ENCODE results near the gene MYL10. TPM values are rescaled to one million over a fixed set of nuclear protein-coding genes. Genes with fewer than 3 reads are reported as not detected.

Gene MYL10
- total and polyA plus RNA-seq, 2 donors (not counting 3 experiments of a cell fraction or from before 2014, with no cell fraction given), result not detected

GRCh38 chr7:101618207-101618839, 10.8 kb downstream of the MYL10 start:
- Histone ChIP-seq H3K79me2 (ENCODE audit: control insufficient read depth, insufficient read depth, low read length) (no peaks in the 10 kb centered on the region), H2AFZ (ENCODE audit: low read depth, low read length) (no peak overlapping the region), H4K20me1 (replicated peaks; ENCODE audit: control insufficient read depth, extremely low read depth, insufficient read depth, low read length) (no peaks in the 10 kb centered on the region), H3K9ac (replicated peaks; ENCODE audit: extremely low read depth, insufficient read depth, low read length) (no peak overlapping the region), H3K9me3 (replicated peaks; ENCODE audit: control insufficient read depth, insufficient read depth, low read length) (no peaks in the 10 kb centered on the region), H3K9me1 (replicated peaks; ENCODE audit: control insufficient read depth, extremely low read depth, insufficient read depth, low read length) (no peaks in the 10 kb centered on the region), H3K4me2 (ENCODE audit: insufficient read depth, low read length) (no peak overlapping the region), H3K27me3 (ENCODE audit: control insufficient read depth in 2 of 2, insufficient read depth in 2 of 2, low read length in 2 of 2) (peaks cover under 1 to 2% of the 10 kb centered on the region in 2 experiments), H3K4me3 (replicated peaks in 1 of 3; ENCODE audit: insufficient read depth in 1 of 3, low read depth in 1 of 3, low read length in 3 of 3) (no peak overlapping the region), H3K36me3 (ENCODE audit: control insufficient read depth in 2 of 2, extremely low read depth in 1 of 2, insufficient read depth in 2 of 2, low read length in 2 of 2) (no peaks in the 10 kb centered on the region), H3K27ac (ENCODE audit: insufficient read depth, low read depth, low read length) (no peak overlapping the region), H3K4me1 (ENCODE audit: control insufficient read depth, extremely low read depth, insufficient read depth, low read length) (no peaks in the 10 kb centered on the region)
- no peak for FAIRE-seq
- POLR2A ChIA-PET, result no interaction called here
- DNase-seq (ENCODE audit: low read depth, low spot score), result no peak
- intact Hi-C loops (cut with micrococcal nuclease) (no loop called here), dilution Hi-C loops (cut with MboI; ENCODE audit: extremely low pct_ligation_motif_present, low sequenced_read_pairs) (no loop called here)
- no TSS peak for BruUV-seq (replicated peaks)
- TF ChIP-seq POLR2AphosphoS5 (IDR thresholded peaks at IDR 0.05; ENCODE audit: insufficient read depth, low read depth, low read length) (no peak), EZH2 (IDR thresholded peaks at IDR 0.05; ENCODE audit: borderline replicate concordance, low read depth, low read length, severe bottlenecking) (no peak), POLR2A (IDR thresholded peaks at IDR 0.05; ENCODE audit: low read depth, low read length) (no peak), GATA2 (IDR thresholded peaks at IDR 0.05; ENCODE audit: insufficient read depth, insufficient read length, low read depth, low read length) (no peak), MYC (IDR thresholded peaks at IDR 0.05; ENCODE audit: low read depth, low read length) (no peak), MAX (IDR thresholded peaks at IDR 0.05; ENCODE audit: insufficient read depth, insufficient read length) (no peak), JUN (IDR thresholded peaks at IDR 0.05; ENCODE audit: borderline replicate concordance, insufficient read depth, insufficient read length, low read depth) (no peak), FOS (IDR thresholded peaks at IDR 0.05; ENCODE audit: borderline replicate concordance, insufficient read depth, low read length) (no peak), CTCF (IDR thresholded peaks at IDR 0.05; ENCODE audit: extremely low read depth in 1 of 2, insufficient read depth in 1 of 2, low read depth in 1 of 2, low read length in 2 of 2) (no peak)
- CTCF ChIA-PET, result no interaction called here

All from endothelial cell of umbilical vein (primary cell).